IMR-90 (cell line): ENCODE measurements around the gene TENT5C. TPM values are rescaled to one million over a fixed set of nuclear protein-coding genes. Genes with fewer than 3 reads are reported as not detected.

Experiments used
- ATAC-seq: fragments of 200-7000 bp; cut with Tn5 transposase; 2 replicates; pipeline ENCODE4 v1.9.1; 2020; ENCODE audit warnings: low read depth, mild to moderate bottlenecking, moderate library complexity
- BruUV-seq: library from RNA; stranded (reverse); fragments of 400-500 nt; replicated peaks from 2 replicates; lab custom pipeline; 2021; lab: Mats Ljungman, UMichigan
- CTCF ChIA-PET: fragments of 300-600 bp; formaldehyde crosslinking; extraction: SDS; loops from one replicate; lab custom pipeline; 2021; ENCODE audit warnings: antibody characterized with exemption; lab: Yijun Ruan, JAX
- POLR2A ChIA-PET: fragments of 300-600 bp; sonication (Branson Sonifier 250); formaldehyde crosslinking; loops from one replicate; lab custom pipeline; 2022; ENCODE audit warnings: antibody characterized with exemption; ENCODE audit not compliant: unreplicated experiment; lab: Charles Lee
- DNase-seq: peaks from one replicate; pipeline ENCODE4 v3.0.0; 2013
- H2AFZ ChIP-seq: replicated peaks from 2 replicates; pipeline ENCODE3; 2013; ENCODE audit warnings: low read length, mild to moderate bottlenecking; ENCODE audit not compliant: poor library complexity
- H2AK5ac ChIP-seq: 2 replicates; pipeline ENCODE4 v1.6.1; 2013; ENCODE audit warnings: low read depth, low read length, inconsistent platforms
- H2AK9ac ChIP-seq: replicated peaks from 2 replicates; pipeline ENCODE3; 2013; ENCODE audit warnings: mild to moderate bottlenecking, low read depth, low read length, moderate library complexity; ENCODE audit not compliant: poor library complexity
- H2BK120ac ChIP-seq: 2 replicates; pipeline ENCODE4 v1.6.1; 2013; ENCODE audit warnings: low read depth, low read length, inconsistent platforms
- H2BK15ac ChIP-seq: 3 replicates; pipeline ENCODE4 v1.6.1; 2013; ENCODE audit warnings: low read depth, low read length, inconsistent platforms
- H2BK20ac ChIP-seq: 2 replicates; pipeline ENCODE4 v1.6.1; 2013; ENCODE audit warnings: low read depth, mild to moderate bottlenecking, inconsistent platforms, low read length, moderate library complexity
- H2BK5ac ChIP-seq: 2 replicates; pipeline ENCODE4 v1.6.1; 2013; ENCODE audit warnings: mild to moderate bottlenecking, low read depth, low read length, inconsistent platforms; ENCODE audit not compliant: poor library complexity, severe bottlenecking
- H3K14ac ChIP-seq: replicated peaks from 2 replicates; pipeline ENCODE4 v1.6.1; 2013; ENCODE audit warnings: low read depth, low read length, inconsistent platforms
- H3K18ac ChIP-seq: 2 replicates; pipeline ENCODE4 v1.6.1; 2013; ENCODE audit warnings: low read depth, low read length, control low read depth
- H3K23ac ChIP-seq: 2 replicates; pipeline ENCODE4 v1.6.1; 2013; ENCODE audit warnings: low read depth, low read length, inconsistent platforms
- H3K27ac ChIP-seq: 2 replicates; pipeline ENCODE4 v1.5.1; 2013; ENCODE audit warnings: mild to moderate bottlenecking, control low read depth, low read length; ENCODE audit not compliant: insufficient read depth
- H3K27me3 ChIP-seq: 2 replicates; pipeline ENCODE4 v1.6.1; 2013; ENCODE audit warnings: low read length; ENCODE audit not compliant: control insufficient read depth, insufficient read depth
- H3K36me3 ChIP-seq: 2 replicates; pipeline ENCODE4 v1.6.1; 2013; ENCODE audit warnings: low read length, mixed read lengths; ENCODE audit not compliant: control insufficient read depth, insufficient read depth
- H3K4ac ChIP-seq: 2 replicates; pipeline ENCODE4 v1.6.1; 2013; ENCODE audit warnings: low read depth, low read length, inconsistent platforms
- H3K4me1 ChIP-seq: 2 replicates; pipeline ENCODE4 v1.6.1; 2013; ENCODE audit warnings: low read length, mixed read lengths; ENCODE audit not compliant: control insufficient read depth, insufficient read depth
- H3K4me2 ChIP-seq: 2 replicates; pipeline ENCODE4 v1.6.1; 2013; ENCODE audit warnings: low read depth, mild to moderate bottlenecking, control low read depth, low read length, moderate library complexity
- H3K4me3 ChIP-seq: 2 replicates; pipeline ENCODE4 v1.5.1; 2013; ENCODE audit warnings: low read depth, mild to moderate bottlenecking, control low read depth, low read length, moderate library complexity; ENCODE audit not compliant: insufficient read depth
- H3K56ac ChIP-seq: 2 replicates; pipeline ENCODE4 v1.6.1; 2013; ENCODE audit warnings: low read length, inconsistent platforms; ENCODE audit not compliant: insufficient read depth; ENCODE audit errors: extremely low read depth
- H3K79me1 ChIP-seq, 2 experiments: 2 replicates each; pipeline ENCODE4 v1.6.1; 2013; ENCODE audit warnings: low read length in 2 of 2, inconsistent platforms in 1 of 2, low read depth in 1 of 2
- H3K9ac ChIP-seq: 2 replicates; pipeline ENCODE4 v1.6.1; 2013; ENCODE audit warnings: low read depth, low read length, control low read depth
- H3K9me1 ChIP-seq: 2 replicates; pipeline ENCODE4 v1.6.1; 2013; ENCODE audit warnings: low read length, inconsistent platforms; ENCODE audit not compliant: insufficient read depth
- H3K9me3 ChIP-seq: 2 replicates; pipeline ENCODE4 v1.6.1; 2013; ENCODE audit warnings: low read length; ENCODE audit not compliant: control insufficient read depth, insufficient read depth
- H4K20me1 ChIP-seq: 2 replicates; pipeline ENCODE4 v1.6.1; 2013; ENCODE audit warnings: low read length, inconsistent platforms; ENCODE audit not compliant: insufficient read depth
- H4K5ac ChIP-seq: 2 replicates; pipeline ENCODE4 v1.6.1; 2013; ENCODE audit warnings: mild to moderate bottlenecking, low read depth, low read length, control low read depth
- H4K8ac ChIP-seq, 2 experiments: 2 replicates each; pipeline ENCODE4 v1.6.1; 2013; ENCODE audit warnings: low read depth in 2 of 2, low read length in 2 of 2, control low read depth in 1 of 2, inconsistent platforms in 1 of 2
- H4K91ac ChIP-seq: 2 replicates; pipeline ENCODE4 v1.6.1; 2013; ENCODE audit warnings: low read depth, low read length, inconsistent platforms; ENCODE audit not compliant: insufficient read depth
- CHD1 ChIP-seq: IDR thresholded peaks from 2 replicates; pipeline ENCODE4 v1.6.1; 2012; ENCODE audit warnings: low read depth, low read length, improper control_type of control experiment
- FOS ChIP-seq: fragments of 150-350 bp; IDR thresholded peaks from 2 replicates; pipeline ENCODE4 v1.6.1; 2016; ENCODE audit warnings: low read depth, low read length
- MAFK ChIP-seq: IDR thresholded peaks from 2 replicates; pipeline ENCODE4 v1.6.1; 2012; ENCODE audit warnings: low read depth, low read length, improper control_type of control experiment
- MXI1 ChIP-seq: IDR thresholded peaks from 2 replicates; pipeline ENCODE4 v1.6.1; 2012; ENCODE audit warnings: low read depth, mild to moderate bottlenecking, low read length, moderate library complexity, borderline replicate concordance
- POLR2A ChIP-seq: IDR thresholded peaks from 2 replicates; pipeline ENCODE4 v1.6.1; 2012; ENCODE audit warnings: mild to moderate bottlenecking, low read depth, low read length
- RAD21 ChIP-seq: IDR thresholded peaks from 2 replicates; pipeline ENCODE4 v1.6.1; 2012; ENCODE audit warnings: low read length, improper control_type of control experiment
- RCOR1 ChIP-seq: IDR thresholded peaks from 2 replicates; pipeline ENCODE4 v1.6.1; 2012; ENCODE audit warnings: mild to moderate bottlenecking, low read length, improper control_type of control experiment; ENCODE audit not compliant: insufficient replicate concordance
- RFX5 ChIP-seq: IDR thresholded peaks from 2 replicates; pipeline ENCODE4 v1.8.0; 2012; ENCODE audit warnings: low read depth, mild to moderate bottlenecking, low read length, moderate library complexity
- WGBS, 2 experiments: methylation state at CpG; one replicate each; pipeline versions ENCODE4 v1.1.5 to v1.1.7; 2013; ENCODE audit warnings: missing lambda C conversion rate in 2 of 2; ENCODE audit not compliant: insufficient read length in 1 of 2; ENCODE audit errors: extremely low coverage in 2 of 2; 5-methylcytosine and 5-hydroxymethylcytosine counted together
- dilution Hi-C: fragments of 300-500 bp; cut with HindIII; formaldehyde crosslinking; loops from one replicate; pipeline ENCODE4 v1.14.3; 2018; ENCODE audit warnings: low sequenced_read_pairs; ENCODE audit not compliant: unreplicated experiment
- in situ Hi-C: fragments of 300-500 bp; cut with MboI; formaldehyde crosslinking; loops from 3 replicates; pipeline ENCODE4 v1.14.3; 2019; ENCODE audit warnings: low sequenced_read_pairs, inconsistent platforms, mixed read lengths
- intact Hi-C: fragments of 100-400 bp; cut with micrococcal nuclease; formaldehyde crosslinking; loops from 2 replicates; pipeline ENCODE4 v1.10.0; 2022
- polyA plus RNA-seq, 3 experiments: library from polyadenylated mRNA; depleted of rRNA; stranded (reverse); fragments of >200 nt; gene quantifications; 2 replicates each; pipeline ENCODE4 v1.2.3, GENCODE V29; 2012; ENCODE audit warnings: low replicate concordance in 1 of 3
- total RNA-seq: library from RNA; depleted of rRNA; stranded (reverse); fragments of >200 nt; gene quantifications from 2 replicates; pipeline ENCODE4 v1.2.3, GENCODE V29; 2012
- TF ChIP-seq, protein P1 (sequence below): conservative IDR thresholded peaks from 2 replicates; pipeline ENCODE4 v1.5.1; 2012; ENCODE audit warnings: mild to moderate bottlenecking, low read depth, low read length, improper control_type of control experiment

The TENT5C gene
- total and polyA plus RNA-seq, 2 of the 4 experiments (the other 2 are of a cell fraction): 1.5 to 4.1 TPM

DNA sequence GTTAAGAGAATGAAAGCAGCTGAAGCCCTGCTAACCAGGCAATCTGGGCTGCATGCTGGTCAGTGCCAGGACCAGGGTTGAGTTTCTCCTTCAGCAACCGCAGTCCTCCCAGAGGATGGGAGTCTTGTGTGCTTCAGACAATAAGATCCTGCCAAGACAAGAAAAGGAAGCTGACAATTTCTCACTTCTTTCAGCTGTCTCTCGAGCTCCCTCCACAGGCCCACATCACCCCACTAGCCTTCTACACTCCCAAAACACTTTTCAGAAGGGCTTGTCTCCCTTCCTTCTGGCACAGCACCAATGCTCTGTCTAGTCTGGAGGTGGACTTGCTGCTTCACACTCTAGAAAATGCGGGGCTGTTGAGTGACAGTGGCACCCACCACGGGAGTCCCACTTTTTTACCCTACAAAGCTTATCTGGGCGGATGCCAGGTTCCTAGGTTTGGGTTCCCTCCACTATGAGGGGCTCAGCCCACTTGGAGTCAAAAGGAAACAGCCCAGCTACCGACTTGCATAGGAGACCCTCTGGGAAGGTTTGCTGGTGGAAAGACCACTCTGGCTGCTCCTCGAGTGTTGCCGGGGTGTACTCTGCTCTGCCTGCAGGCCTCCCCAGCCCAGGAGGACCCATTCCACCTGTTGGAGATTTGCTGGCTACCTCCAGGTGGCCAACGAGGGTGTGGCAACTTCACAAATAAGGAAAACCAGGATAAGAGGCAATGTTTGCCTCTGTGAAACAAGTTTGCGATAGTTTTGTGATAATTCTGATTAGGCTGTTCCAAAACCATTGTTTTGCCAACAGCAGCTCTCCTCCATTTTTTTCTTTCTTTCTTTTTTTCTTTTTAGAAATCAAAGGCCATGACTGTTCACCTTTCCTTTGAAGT is 68.9 kb downstream of the TENT5C start:
- ATAC-seq (no peak), DNase-seq (peak; percentile 28)
- Histone ChIP-seq H4K20me1 (no peaks in the 10 kb centered on the region; the same call in 1 of the 2 replicates), H3K23ac (peak overlapping the region; percentile 30), H2BK120ac (peak overlapping the region; percentile 54), H3K9me3 (no peaks in the 10 kb centered on the region), H3K36me3 (no peaks in the 10 kb centered on the region), H4K91ac (peak overlapping the region; percentile 56), H2BK5ac (no peak overlapping the region), H4K5ac (no peak overlapping the region), H2AK9ac (no peak overlapping the region), H2AK5ac (peak overlapping the region; percentile 62), H3K9me1 (peaks cover 15% of the 10 kb centered on the region), H3K4me3 (no peak overlapping the region), H3K4ac (peak overlapping the region; percentile 39), H3K79me1 (no peaks in the 10 kb centered on the region), H3K4me2 (no peak overlapping the region), H3K18ac (no peak overlapping the region), H3K56ac (no peak overlapping the region), H3K9ac (no peak overlapping the region), H2AFZ (peak overlapping the region; percentile 45), H4K8ac (peak overlapping the region in 1 of 2 experiments; percentile 53; a peak in 1 of 4 replicates), H3K14ac (peak overlapping the region; percentile 78), H2BK15ac (peak overlapping the region; percentile 60; the same call in 1 of the 3 replicates), H3K27ac (no peak overlapping the region), H3K4me1 (peaks cover 12% of the 10 kb centered on the region), H2BK20ac (peak overlapping the region; percentile 95), H3K27me3 (no peaks in the 10 kb centered on the region)
- WGBS, 2 experiments: 88% methylated on average over 3 of the region's 10 CpGs; no CpG with 5 or more reads in 1 of the 2 experiments
- no peak for TF ChIP-seq RAD21
- TF ChIP-seq RFX5: no peak
- TF ChIP-seq MXI1: no peak
- TF ChIP-seq, protein P1, sequence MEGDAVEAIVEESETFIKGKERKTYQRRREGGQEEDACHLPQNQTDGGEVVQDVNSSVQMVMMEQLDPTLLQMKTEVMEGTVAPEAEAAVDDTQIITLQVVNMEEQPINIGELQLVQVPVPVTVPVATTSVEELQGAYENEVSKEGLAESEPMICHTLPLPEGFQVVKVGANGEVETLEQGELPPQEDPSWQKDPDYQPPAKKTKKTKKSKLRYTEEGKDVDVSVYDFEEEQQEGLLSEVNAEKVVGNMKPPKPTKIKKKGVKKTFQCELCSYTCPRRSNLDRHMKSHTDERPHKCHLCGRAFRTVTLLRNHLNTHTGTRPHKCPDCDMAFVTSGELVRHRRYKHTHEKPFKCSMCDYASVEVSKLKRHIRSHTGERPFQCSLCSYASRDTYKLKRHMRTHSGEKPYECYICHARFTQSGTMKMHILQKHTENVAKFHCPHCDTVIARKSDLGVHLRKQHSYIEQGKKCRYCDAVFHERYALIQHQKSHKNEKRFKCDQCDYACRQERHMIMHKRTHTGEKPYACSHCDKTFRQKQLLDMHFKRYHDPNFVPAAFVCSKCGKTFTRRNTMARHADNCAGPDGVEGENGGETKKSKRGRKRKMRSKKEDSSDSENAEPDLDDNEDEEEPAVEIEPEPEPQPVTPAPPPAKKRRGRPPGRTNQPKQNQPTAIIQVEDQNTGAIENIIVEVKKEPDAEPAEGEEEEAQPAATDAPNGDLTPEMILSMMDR: peak; percentile 36; the same call in 1 of the 2 replicates
- TF ChIP-seq POLR2A: no peak
- no peak for TF ChIP-seq MAFK
- no peak for TF ChIP-seq FOS
- no peak for TF ChIP-seq CHD1
- no peak for TF ChIP-seq RCOR1
- intact Hi-C loops (loop anchor here (5.0 kb wide), 1 partner anchor 1297 kb away; no protein-coding TSS in a partner anchor), dilution Hi-C loops (no loop called here), in situ Hi-C loops (no loop called here)
- no TSS peak for BruUV-seq
- CTCF ChIA-PET: interaction anchor here (0.6 to 1.5 kb wide), 2 partner anchors 13 to 58 kb away, joined by 3 read pairs; no protein-coding TSS in a partner anchor
- POLR2A ChIA-PET: no interaction called here
